HG03097 (cell line): ENCODE data around the gene SLC24A3.
A peak's percentile ranks its signal among the peaks of the same experiment; 100 is the strongest.
"Not testable (repeated sequence)": the region's sequence is repeated elsewhere in the genome, so short reads cannot be mapped to it uniquely, and the experiment has no call there.

Experiments used
- ATAC-seq: cut with Tn5 transposase; IDR thresholded peaks from one replicate; pipeline ENCODE4 v1.9.1; 2021; ENCODE audit not compliant: unreplicated experiment, low FRiP score

The SLC24A3 gene

DNA sequence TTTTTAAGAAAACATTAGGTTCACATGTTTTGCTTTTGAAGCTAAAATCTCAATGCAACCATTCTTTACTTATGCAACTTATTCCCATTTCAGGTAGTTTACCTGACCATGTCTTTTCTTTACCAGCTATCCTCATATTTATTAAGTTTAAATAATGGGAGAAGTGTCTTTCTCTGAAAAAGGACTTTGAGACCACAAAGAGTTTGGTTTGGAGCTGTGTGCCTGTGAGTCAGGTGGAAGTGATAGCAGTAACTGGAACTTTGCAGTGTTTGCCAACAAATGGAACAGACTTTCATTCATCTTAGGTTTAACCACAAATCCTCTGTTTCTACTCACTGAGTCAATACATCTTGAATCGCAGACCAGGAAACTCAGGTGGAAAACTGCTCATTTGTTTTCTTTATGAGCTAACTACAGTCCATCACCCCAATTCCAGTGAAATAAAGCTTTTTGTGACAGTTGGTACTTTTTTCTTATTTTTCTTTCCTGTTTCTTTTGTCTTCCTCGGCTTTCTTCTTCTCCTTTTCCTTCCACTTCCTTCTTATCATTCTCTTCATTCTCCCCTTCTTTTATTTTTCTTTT lies 397.3 kb downstream of the SLC24A3 start:
- no peak for ATAC-seq

DNA sequence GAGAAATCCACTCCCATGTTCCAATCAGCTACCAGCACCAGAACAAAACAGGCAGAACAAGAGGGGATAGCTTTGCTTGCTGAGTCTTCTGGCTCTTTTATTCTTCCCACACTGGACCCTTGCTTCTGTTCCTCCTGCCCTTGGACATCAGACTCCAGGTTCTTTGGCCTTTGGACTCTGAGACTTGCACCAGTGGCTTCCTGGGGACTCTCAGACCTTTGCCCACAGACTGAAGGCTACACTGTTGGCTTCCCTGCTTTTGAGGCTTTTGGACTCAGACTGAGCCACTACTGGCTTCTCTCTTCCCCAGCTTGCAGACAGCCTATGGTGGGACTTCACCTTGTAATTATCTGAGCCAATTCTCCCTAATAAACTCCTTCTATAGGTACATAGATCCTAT lies 403.2 kb downstream of the SLC24A3 start:
- no peak for ATAC-seq

DNA sequence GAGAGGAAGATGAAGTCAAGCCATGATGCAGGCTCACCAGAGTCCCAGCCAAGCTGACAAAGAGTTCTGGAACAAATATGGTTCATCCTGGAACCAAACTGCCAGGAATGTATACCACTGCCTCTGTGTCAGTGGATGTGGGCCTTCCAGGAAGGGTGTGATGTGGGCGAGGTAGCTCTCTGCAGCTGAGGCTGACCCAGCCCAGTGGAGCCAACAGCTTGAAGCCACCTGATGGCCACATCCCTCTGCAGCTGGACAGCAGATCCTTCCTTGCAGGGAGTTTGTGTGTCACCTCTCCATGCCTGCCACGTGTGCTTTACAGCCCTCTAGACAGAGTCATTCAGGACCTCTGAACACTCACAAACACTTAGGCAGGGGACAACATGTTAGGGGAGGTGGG lies 403.6 kb downstream of the SLC24A3 start:
- ATAC-seq = no peak

DNA sequence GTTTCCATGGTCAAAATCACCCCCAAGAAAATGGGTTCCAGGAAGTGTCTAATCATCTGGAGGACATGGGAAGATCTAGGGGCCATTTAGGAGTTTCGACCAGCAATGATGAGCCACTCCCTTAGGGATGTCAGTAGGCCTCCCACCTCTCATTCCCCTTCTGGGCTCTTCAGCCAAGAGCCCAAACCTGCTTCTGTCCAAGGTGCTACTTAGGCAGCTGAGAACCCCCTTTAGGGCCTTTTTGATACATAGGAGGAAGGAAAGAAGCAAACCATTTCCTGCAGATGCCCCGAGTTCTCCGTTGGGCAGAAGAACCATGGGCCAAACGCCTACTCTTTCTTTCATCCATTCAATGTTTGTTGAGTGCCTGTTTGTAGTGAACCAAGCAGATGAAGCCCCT lies 404.2 kb downstream of the SLC24A3 start:
- ATAC-seq = no peak

DNA sequence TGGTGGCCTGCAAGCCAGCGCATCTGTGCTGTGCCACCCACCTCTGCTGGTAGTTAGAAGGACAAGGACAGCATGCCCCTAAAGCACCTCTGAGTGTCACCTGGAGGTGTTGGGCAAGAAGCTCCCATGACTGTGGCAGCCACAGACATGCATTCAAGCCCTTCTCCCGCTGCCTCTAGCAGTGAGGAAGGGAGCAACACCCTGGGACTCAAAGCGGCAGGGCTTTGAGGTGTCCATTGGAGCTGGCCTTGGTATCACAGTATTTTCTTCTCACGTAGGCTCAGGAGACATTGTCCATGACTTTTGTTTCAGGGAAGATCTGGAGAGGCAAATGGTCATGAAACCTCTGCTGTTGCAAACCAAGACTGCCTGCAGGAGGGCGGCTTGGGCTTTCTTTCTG lies 404.8 kb downstream of the SLC24A3 start:
- no peak for ATAC-seq

DNA sequence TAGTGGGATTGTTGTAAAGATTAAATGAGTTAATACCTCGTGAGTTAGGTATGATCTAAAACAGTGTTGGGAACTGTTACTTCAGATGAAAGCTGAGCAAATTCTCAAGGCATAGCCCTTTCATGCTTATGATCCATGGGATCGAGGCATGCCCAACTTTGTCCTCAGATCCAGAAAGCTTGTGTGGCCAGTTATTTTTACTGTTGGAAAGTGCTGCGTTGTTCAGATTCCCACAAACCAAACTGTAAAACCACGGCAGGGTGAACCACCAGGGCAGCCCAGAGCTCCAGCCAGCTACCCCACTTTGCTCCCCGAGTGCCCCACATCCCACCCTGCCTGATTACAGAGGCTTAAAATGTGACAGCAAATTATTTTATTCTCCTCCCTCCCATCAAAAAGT lies 406.3 kb downstream of the SLC24A3 start:
- ATAC-seq = no peak

DNA sequence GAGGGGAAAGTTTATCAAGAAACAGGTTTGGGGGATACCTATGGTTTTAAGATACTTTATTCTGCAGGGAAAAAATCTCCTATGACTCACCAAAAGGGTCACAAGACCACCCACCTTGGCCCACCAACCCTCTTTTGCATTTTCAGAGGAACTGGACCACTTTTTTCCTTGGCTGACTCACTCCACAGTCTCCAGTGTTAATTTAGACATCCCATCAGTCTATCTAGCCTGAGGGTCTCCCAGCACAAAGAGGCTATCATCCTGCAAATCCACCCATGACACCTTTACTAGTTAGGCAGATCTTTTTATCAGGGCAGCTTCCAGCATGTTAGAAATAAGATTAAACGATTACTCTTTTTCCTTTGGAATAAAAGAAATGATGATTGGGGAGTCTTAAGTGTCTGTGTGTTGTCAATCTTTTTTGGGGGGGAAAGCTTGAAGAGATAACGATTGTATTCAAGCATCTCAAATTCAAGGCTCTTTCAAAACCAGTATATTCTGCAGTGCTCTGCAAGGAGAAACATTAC lies 407.5 kb downstream of the SLC24A3 start:
- ATAC-seq = no peak

DNA sequence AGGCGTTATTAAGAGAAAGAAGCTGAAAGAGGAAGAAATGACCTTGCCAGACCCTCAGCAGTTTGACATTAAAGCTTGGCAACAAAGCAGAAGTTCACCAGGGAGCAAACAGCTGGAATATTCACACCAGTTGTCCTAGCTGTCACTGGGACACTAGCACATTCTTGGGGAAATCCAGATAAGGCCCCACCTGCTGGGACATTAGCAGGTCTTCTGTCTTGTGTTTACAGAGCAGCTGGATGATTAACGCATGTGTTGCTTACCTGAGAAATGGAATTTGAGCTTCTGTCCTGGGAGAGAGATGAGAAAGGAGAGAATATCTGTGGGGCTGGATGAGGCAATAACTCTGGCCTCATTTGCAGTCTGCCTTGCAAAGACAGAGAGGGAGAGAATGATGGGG lies 408.0 kb downstream of the SLC24A3 start:
- ATAC-seq = no peak

DNA sequence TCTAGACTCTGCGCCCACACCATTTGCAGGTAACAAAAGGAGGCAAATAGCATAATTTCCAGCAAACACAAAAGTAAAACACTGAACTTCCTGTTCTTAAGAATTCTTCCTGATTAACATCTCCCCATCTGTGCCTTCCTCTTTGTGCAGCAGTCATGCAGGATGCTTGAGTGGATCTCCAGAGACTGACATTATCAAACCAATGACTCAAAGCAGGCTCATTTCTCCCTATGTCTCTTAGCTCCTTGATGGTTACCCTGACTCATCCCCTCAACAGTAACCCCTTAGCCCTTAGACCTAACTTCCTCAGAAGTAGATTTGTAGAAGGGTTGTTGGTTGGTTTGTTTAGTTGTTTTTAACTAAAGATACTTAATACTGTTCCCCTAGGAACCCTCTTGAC lies 408.6 kb downstream of the SLC24A3 start:
- no peak for ATAC-seq

DNA sequence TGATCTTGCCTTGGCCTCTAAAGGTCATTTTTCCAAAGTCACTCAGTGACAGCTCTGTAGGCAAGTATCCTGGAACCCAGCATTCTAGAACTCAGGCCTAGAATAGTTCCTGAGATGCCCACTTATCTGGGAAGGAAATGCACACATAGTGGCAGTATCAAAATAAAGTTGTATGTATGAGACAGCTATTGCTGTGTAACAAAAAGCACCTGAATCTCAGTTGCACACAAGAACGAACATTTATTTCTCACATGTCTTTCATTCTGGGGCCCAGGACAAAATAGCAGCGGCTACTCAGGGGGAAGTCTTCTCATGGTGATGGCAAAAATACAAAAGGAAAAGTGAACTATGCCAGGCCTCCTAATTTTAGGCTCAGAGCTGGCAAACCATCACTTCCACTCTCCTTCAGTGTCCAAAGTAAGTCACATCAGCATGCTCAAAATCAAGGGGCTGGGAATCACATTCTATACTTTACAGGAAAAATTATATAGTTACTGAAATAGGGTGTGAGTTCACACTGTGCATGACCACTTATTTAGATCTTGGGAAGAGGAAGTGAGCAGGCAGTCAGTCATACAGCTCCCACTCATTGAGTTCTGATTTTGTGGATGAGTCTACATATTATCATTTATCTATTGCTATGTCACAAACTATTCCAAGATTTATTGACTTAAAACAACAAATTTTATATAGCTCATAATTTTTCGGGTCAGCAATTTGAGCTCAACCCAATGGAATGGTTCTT lies 412.0 kb downstream of the SLC24A3 start:
- ATAC-seq = no peak

DNA sequence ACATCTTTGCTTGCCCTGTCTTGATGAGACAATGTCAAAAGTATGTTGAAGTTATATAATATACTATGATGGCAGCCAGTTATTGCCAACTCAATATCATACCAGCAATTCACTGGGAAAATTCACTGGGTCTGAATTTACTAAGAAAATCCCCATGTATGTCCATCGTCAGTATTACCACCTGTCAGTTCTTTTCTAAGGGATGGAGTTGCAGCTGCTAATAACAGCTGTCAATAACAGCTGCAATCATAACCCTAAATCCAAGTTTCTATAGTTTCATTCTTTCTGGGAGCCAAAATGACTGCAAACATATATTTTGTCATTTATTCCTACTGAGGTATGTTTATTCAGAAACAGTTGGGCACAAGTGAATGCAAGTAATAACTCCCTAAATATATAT lies 413.0 kb downstream of the SLC24A3 start:
- no peak for ATAC-seq

DNA sequence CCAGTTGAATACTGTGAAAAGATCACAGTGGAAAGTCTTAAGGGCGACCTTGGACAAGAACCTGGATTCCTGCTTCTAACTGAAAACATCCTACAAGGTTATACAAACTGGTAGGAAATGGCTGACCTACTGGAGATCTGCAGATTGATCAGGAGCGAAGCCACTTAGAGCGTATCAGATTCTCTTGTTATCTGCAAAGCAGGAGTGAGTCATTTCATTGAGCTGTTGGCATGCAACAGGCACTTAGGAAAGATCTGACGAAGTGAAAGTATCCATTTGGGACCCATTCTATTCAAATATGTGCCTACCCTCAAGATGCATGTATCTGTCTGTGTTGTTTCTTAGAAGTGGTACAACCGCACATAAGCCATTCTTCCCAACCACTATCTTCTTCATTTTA lies 414.5 kb downstream of the SLC24A3 start:
- no peak for ATAC-seq

DNA sequence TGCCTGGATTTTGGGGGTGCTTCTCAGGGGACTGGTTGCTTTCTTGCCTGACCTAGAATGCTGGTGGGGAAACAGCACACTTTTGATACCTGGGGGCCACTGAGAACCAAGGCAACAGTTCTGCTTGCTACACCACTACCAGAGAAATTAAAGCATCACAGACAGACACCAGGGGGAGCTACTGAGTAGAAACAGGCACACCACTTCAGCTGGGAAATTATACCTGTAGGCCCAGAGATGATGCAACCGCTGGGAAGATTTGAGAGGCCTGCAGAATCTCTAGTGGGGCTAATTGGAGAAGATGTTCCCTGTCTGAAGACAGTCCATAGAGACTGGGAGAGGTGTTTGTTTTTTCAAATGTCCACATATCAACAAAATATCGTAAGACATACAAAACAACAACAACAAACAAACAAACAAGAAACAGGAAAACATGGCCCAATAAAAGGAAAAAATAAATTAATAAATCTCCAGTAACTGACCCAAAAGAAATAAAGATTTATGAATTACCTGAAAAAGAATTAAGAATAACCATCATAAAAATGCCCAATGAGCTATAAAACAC lies 416.2 kb downstream of the SLC24A3 start:
- peak; percentile 68 for ATAC-seq

DNA sequence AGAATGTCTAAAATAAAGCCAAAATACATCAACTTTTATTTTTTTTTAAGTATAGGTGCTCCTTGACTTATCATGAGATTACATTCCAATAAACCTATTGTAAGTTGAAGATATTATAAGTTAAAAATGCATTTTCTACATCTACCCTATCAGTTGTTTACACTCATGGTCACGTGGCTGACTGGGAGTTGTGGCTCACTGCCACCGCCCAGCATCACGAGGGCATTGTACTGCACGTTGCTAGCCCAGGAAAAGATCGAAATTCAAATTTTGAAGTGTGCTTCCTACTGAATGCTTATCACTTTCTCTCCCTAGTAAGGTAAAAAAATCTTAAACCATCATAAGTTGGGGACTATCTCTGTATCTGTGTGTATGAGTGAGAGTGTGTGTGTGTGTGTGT lies 419.0 kb downstream of the SLC24A3 start:
- no peak for ATAC-seq

DNA sequence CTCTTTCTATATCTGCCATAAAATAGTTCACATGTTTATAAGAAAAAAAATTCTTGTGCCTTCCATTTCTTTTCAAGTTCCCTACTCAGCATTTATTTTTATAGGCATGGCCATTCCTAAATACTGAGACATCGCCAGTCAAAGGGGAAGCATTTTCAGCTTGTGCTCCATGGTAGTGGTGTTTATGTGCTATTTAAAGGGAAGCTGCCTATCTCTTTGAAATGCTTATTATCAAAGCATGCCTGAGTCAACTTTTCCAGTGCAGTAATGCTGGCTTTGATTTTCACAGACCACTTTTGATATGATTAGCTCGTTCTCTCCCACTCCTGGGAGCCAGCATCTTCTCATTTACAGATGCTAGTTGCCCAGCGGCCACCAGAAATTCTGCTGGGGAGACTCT lies 421.5 kb downstream of the SLC24A3 start:
- no peak for ATAC-seq

DNA sequence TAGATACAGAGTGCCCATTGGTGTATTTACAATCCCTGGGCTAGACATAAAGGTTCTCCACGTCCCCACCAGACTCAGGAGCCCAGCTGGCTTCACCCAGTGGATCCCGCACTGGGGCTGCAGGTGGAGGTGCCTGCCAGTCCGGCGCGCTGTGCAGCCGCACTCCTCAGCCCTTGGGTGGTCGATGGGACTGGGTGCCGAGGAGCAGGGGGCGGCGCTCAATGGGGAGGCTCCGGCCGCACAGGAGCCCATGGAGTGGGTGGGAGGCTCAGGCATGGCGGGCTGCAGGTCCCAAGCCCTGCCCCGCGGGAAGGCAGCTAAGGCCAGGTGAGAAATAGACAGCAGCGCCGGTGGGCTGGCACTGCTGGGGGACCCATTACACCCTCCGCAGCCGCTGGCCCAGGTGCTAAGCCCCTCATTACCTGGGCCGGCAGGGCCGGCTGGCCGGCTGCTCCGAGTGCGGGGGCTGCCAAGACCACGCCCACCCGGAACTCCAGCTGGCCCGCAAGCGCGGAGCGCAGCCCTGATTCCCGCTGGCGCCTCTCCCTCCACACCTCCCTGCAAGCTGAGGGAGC lies 427.1 kb downstream of the SLC24A3 start:
- not testable (repeated sequence) for ATAC-seq

DNA sequence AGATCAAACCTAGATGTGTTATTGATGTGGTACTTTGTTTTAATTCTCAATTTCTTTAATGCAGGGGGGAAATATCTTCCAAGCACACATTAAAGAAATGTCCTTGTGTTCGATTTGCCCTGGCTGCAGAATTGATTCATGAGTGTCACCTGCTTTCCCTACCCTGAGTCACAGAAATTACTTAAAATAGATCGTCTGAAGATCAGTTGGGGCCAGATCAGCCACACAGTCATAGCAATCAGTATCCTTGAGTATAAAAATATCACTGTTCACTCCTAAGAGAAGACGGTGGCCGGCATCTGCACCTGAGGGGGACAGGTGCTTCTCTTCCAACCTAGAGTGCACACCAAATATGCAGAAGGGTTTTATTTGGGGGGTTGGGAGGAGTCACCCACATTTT lies 430.4 kb downstream of the SLC24A3 start:
- ATAC-seq = no peak

DNA sequence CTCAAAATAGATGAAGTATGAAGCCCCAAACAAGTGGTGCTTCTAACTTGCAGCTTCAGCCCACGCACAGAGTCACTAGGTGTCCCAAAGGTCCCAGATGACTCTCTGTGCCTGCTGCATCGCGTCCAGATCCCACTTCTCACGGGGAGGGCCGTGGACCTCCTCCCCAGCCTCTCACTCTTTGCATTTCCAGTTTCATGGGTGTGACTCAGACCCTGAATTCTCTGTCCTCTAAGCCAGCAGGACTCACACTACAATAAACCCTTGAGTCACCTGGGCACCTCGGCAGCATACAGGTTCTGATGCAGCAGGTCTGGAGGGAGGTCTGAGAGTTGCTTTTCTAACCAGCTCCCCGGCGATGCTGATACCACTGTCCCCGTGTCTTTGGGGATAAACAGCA lies 431.6 kb downstream of the SLC24A3 start:
- no peak for ATAC-seq

DNA sequence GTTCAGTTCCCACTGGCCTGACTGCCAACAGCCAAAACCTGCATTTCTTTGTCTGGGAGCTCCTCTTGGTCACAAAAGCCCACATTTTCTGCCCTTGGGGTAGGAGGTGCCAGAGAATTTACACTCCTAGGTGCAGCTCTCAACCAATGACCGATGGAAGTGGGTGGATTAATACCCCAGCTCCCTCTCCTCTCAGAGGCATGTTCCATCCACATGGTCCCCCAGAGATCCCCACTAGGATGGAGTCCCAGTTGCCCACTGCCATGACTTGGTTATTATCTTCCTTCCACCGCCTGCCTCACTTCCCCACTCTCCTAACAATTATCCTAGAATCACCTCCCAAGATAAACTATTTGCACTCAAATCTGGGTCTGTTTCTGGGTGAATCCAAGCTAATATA lies 434.5 kb downstream of the SLC24A3 start:
- ATAC-seq = no peak

DNA sequence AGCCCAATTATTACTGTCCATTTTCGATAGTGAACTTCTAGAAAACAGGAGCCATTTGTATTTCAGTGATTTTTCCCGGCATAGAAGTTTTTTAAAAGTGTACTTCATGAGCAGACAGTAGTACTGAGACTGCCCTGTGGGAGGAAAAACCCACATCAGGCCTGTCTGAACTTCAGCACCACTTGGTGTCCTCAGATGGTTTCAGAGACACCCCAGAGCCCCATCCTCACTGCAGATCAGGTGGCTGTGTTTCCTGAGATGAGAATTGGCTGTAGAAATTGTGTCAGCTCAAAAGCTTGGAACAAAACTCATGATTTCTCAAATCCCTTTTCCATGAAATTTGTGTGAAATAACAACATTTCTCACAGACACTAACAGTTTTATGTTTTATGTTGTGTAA lies 435.6 kb downstream of the SLC24A3 start:
- no peak for ATAC-seq

DNA sequence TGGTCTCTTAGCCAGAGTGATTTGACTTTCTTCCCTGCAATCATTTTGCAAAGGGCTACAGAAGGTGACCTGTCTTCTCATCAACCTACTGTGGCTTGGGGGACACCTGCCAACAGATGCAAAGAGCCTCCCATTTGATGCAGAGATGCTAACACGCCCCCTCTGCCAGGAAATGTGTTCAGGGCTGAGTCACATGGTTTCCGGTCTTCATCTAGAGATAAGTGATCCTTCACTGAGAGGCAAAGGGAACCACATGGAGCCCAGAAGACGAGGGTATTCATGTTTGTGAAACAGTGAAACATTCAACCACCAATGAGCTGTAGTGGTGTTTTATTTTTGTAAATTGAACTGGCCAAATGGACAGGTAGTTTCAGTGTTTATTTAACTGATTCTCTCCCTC lies 436.6 kb downstream of the SLC24A3 start:
- no peak for ATAC-seq

DNA sequence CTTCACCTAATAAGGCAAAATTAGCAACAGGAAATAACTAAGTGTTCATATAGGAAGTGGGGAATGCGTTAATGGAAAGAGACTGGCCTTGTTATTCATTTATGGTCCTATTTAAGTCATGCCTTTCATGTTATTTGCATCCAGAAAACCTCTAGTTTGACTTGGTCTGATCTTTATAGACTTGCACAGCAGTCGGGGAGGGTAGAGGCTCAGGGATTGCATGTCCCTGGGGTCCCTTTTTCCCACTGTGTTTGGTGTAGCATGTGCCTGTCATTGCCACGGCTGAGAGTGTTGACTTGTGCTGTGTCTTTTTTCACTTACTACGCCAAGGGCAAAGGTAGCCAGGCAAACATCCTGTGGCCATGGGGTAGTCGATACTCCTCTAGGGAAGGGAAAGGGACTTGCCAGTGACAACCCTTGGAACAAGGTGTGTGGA lies 440.2 kb downstream of the SLC24A3 start:
- no peak for ATAC-seq
